OCI-LY7 (cell line): ENCODE data around the gene PRRG2. TPM values are rescaled to one million over a fixed set of nuclear protein-coding genes. Genes with fewer than 3 reads are reported as not detected.

Experiments
- BruUV-seq: library from RNA; stranded (reverse); fragments of 400-500 nt; replicated peaks from 2 replicates; lab custom pipeline; 2021; lab: Mats Ljungman, UMichigan
- CTCF ChIA-PET: fragments of 300-600 bp; sonication (Branson Sonifier 250); formaldehyde crosslinking; loops from one replicate; lab custom pipeline; 2022; ENCODE audit warnings: antibody characterized with exemption; ENCODE audit not compliant: unreplicated experiment; lab: Charles Lee
- POLR2A ChIA-PET: fragments of 300-600 bp; sonication (Branson Sonifier 250); formaldehyde crosslinking; loops from one replicate; lab custom pipeline; 2022; ENCODE audit warnings: antibody characterized with exemption; lab: Charles Lee
- DNase-seq: peaks from one replicate; pipeline ENCODE4 v3.0.0-alpha.2; 2015; ENCODE audit warnings: low spot score
- H2AFZ ChIP-seq: fragments of 200-600 bp; sonication (generic), shearing (Covaris generic); 2 replicates; pipeline ENCODE4 v1.6.1; 2014; ENCODE audit warnings: mild to moderate bottlenecking, antibody characterized with exemption, low read length, moderate library complexity
- H3K27ac ChIP-seq: fragments of 200-600 bp; sonication (generic); 2 replicates; pipeline ENCODE4 v1.5.1; 2014; ENCODE audit warnings: mixed run types, low read depth, mild to moderate bottlenecking, moderate library complexity, low read length, inconsistent platforms; ENCODE audit not compliant: poor library complexity, severe bottlenecking
- H3K36me3 ChIP-seq: fragments of 200-600 bp; sonication (generic); 2 replicates; pipeline ENCODE4 v1.6.1; 2014; ENCODE audit warnings: mild to moderate bottlenecking, antibody characterized with exemption, low read length, moderate library complexity, mixed read lengths; ENCODE audit not compliant: insufficient read depth
- H3K4me1 ChIP-seq: fragments of 200-600 bp; sonication (generic); 2 replicates; pipeline ENCODE4 v1.5.1; 2014; ENCODE audit warnings: mild to moderate bottlenecking, low read length; ENCODE audit not compliant: insufficient read depth, poor library complexity, severe bottlenecking
- H3K4me2 ChIP-seq: fragments of 200-600 bp; sonication (generic); 2 replicates; pipeline ENCODE4 v1.6.1; 2014; ENCODE audit warnings: mild to moderate bottlenecking, low read length
- H3K4me3 ChIP-seq: fragments of 200-600 bp; sonication (generic); 2 replicates; pipeline ENCODE4 v1.5.1; 2014; ENCODE audit warnings: mild to moderate bottlenecking, low read depth, low read length; ENCODE audit not compliant: poor library complexity, severe bottlenecking
- H3K79me2 ChIP-seq: fragments of 200-600 bp; sonication (generic); 2 replicates; pipeline ENCODE4 v1.6.1; 2016; ENCODE audit warnings: low read depth, mild to moderate bottlenecking, low read length, moderate library complexity, mixed read lengths; ENCODE audit not compliant: insufficient read depth
- H3K9me2 ChIP-seq: fragments of 200-600 bp; sonication (generic); 2 replicates; pipeline ENCODE4 v1.6.1; 2016; ENCODE audit warnings: mild to moderate bottlenecking, low read length, mixed read lengths; ENCODE audit not compliant: insufficient read depth
- H3K9me3 ChIP-seq: fragments of 200-600 bp; sonication (generic); 2 replicates; pipeline ENCODE4 v1.6.1; 2014; ENCODE audit warnings: mild to moderate bottlenecking, mixed run types, low read length, mixed read lengths
- H4K20me1 ChIP-seq: fragments of 200-600 bp; sonication (generic); 2 replicates; pipeline ENCODE4 v1.6.1; 2014; ENCODE audit warnings: mild to moderate bottlenecking, antibody characterized with exemption, low read length, moderate library complexity, mixed read lengths; ENCODE audit not compliant: insufficient read depth
- EZH2phosphoT487 ChIP-seq: fragments of 200-600 bp; sonication (generic); IDR thresholded peaks from 2 replicates; pipeline ENCODE4 v1.6.1; 2018; ENCODE audit warnings: low read depth, borderline replicate concordance, mild to moderate bottlenecking, mixed run types, antibody characterized with exemption, low read length, moderate library complexity, mixed read lengths
- intact Hi-C: fragments of 100-400 bp; cut with micrococcal nuclease; formaldehyde crosslinking; loops from one replicate; pipeline ENCODE4 v1.10.0; 2022; ENCODE audit not compliant: unreplicated experiment
- total RNA-seq, 2 experiments: library from RNA; depleted of rRNA in 1 of 2; stranded (reverse); fragments of >200 nt in 1 of 2; shearing (Covaris generic) in 1 of 2; gene quantifications; 2 replicates each; pipeline ENCODE4 v1.2.3, GENCODE V29; 2014 to 2022
- TF ChIP-seq, protein P1 (sequence below): fragments of 200-600 bp; sonication (generic); conservative IDR thresholded peaks from 2 replicates; pipeline ENCODE4 v1.5.1; 2014; ENCODE audit warnings: mild to moderate bottlenecking, antibody characterized with exemption, low read length, moderate library complexity, mixed read lengths

PRRG2 gene
- total RNA-seq, 2 experiments from 2014 or later = 2.4 to 2.7 TPM

GRCh38 chr19:49534632-49535385, 46.3 kb upstream of the PRRG2 start:
- Histone ChIP-seq H3K4me2 (peak overlapping the region; percentile 94), H3K9me3 (no peaks in the 10 kb centered on the region), H2AFZ (peak overlapping the region; percentile 80), H3K27ac (no peak overlapping the region), H3K4me3 (peak overlapping the region; percentile 72), H3K79me2 (no peaks in the 10 kb centered on the region), H3K36me3 (no peaks in the 10 kb centered on the region), H3K9me2 (no peaks in the 10 kb centered on the region), H4K20me1 (no peaks in the 10 kb centered on the region), H3K4me1 (peaks cover 39% of the 10 kb centered on the region)
- BruUV-seq = no TSS peak
- DNase-seq = no peak
- intact Hi-C loops = no loop called here
- no peak for TF ChIP-seq EZH2phosphoT487
- TF ChIP-seq, protein P1, sequence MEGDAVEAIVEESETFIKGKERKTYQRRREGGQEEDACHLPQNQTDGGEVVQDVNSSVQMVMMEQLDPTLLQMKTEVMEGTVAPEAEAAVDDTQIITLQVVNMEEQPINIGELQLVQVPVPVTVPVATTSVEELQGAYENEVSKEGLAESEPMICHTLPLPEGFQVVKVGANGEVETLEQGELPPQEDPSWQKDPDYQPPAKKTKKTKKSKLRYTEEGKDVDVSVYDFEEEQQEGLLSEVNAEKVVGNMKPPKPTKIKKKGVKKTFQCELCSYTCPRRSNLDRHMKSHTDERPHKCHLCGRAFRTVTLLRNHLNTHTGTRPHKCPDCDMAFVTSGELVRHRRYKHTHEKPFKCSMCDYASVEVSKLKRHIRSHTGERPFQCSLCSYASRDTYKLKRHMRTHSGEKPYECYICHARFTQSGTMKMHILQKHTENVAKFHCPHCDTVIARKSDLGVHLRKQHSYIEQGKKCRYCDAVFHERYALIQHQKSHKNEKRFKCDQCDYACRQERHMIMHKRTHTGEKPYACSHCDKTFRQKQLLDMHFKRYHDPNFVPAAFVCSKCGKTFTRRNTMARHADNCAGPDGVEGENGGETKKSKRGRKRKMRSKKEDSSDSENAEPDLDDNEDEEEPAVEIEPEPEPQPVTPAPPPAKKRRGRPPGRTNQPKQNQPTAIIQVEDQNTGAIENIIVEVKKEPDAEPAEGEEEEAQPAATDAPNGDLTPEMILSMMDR = no peak
- CTCF ChIA-PET = no interaction called here
- POLR2A ChIA-PET = interaction anchor here (1.2 kb wide), 1 partner anchor 36 kb away, joined by 3 read pairs; no protein-coding TSS in a partner anchor

GRCh38 chr19:49536921-49537462, 44.1 kb upstream of the PRRG2 start:
- H3K4me3 ChIP-seq = no peak overlapping the region
- TF ChIP-seq EZH2phosphoT487 = no peak
- TF ChIP-seq, protein P1 = no peak
- ChIA-PET CTCF (no interaction called here), POLR2A (interaction anchor here (0.7 kb wide), 1 partner anchor 30 kb away, joined by 4 read pairs; no protein-coding TSS in a partner anchor)
- no peaks in the 10 kb centered on the region for H3K9me3 ChIP-seq
- H4K20me1 ChIP-seq = no peaks in the 10 kb centered on the region
- no peak overlapping the region for H3K27ac ChIP-seq
- H2AFZ ChIP-seq = no peak overlapping the region
- intact Hi-C loops = no loop called here
- H3K79me2 ChIP-seq = no peaks in the 10 kb centered on the region
- no peaks in the 10 kb centered on the region for H3K9me2 ChIP-seq
- DNase-seq = no peak
- H3K4me2 ChIP-seq = 0 out of 2 replicates have a peak overlapping the region, but pooled peaks have one; percentile 56
- peaks cover 39% of the 10 kb centered on the region for H3K4me1 ChIP-seq
- BruUV-seq = no TSS peak
- no peaks in the 10 kb centered on the region for H3K36me3 ChIP-seq
